Endodermal cell (in vitro differentiated cells): Measurements from ENCODE around the gene RBM28. TPM values are rescaled to one million over a fixed set of nuclear protein-coding genes. Genes with fewer than 3 reads are reported as not detected.

ENCODE experiments used
- DNase-seq: peaks from one replicate; pipeline ENCODE4 v3.0.0-alpha.2; 2017
- H3K27ac ChIP-seq: 2 replicates; pipeline ENCODE4 v1.5.1; 2013; ENCODE audit warnings: mild to moderate bottlenecking, low read depth, low read length, moderate library complexity
- H3K27me3 ChIP-seq: 2 replicates; pipeline ENCODE4 v1.6.1; 2013; ENCODE audit warnings: mild to moderate bottlenecking, low read length, moderate library complexity; ENCODE audit not compliant: insufficient read depth, control insufficient read depth, poor library complexity, severe bottlenecking
- H3K36me3 ChIP-seq: 2 replicates; pipeline ENCODE4 v1.7.0; 2013; ENCODE audit warnings: mild to moderate bottlenecking, low read length, moderate library complexity; ENCODE audit not compliant: control insufficient read depth, insufficient read depth
- H3K4me1 ChIP-seq: one replicate; pipeline ENCODE4 v1.7.0; 2013; ENCODE audit warnings: low read length; ENCODE audit not compliant: control insufficient read depth, insufficient read depth
- H3K4me3 ChIP-seq: 2 replicates; pipeline ENCODE4 v1.5.1; 2013; ENCODE audit warnings: mild to moderate bottlenecking, low read length, moderate library complexity
- H3K9ac ChIP-seq: 2 replicates; pipeline ENCODE4 v1.6.1; 2013; ENCODE audit warnings: mild to moderate bottlenecking, low read length, moderate library complexity; ENCODE audit not compliant: poor library complexity, severe bottlenecking; ENCODE audit errors: extremely low read depth
- H3K9me3 ChIP-seq: 2 replicates; pipeline ENCODE4 v1.6.1; 2013; ENCODE audit warnings: mild to moderate bottlenecking, low read length, moderate library complexity; ENCODE audit not compliant: control insufficient read depth
- H3K27ac Mint-ChIP-seq: 2 replicates; pipeline ENCODE4 v1.8.0; 2020; ENCODE audit warnings: mixed read lengths
- H3K27me3 Mint-ChIP-seq: 2 replicates; pipeline ENCODE4 v1.8.0; 2021; ENCODE audit warnings: mild to moderate bottlenecking, mixed read lengths; ENCODE audit not compliant: insufficient read depth
- H3K36me3 Mint-ChIP-seq: 2 replicates; pipeline ENCODE4 v1.8.0; 2020; ENCODE audit warnings: low read depth, mixed read lengths
- H3K4me1 Mint-ChIP-seq: 2 replicates; pipeline ENCODE4 v1.8.0; 2020; ENCODE audit warnings: mixed read lengths
- H3K4me3 Mint-ChIP-seq: 2 replicates; pipeline ENCODE4 v1.8.0; 2020; ENCODE audit warnings: mild to moderate bottlenecking, moderate library complexity, mixed read lengths
- H3K9me3 Mint-ChIP-seq: 2 replicates; pipeline ENCODE4 v1.8.0; 2020; ENCODE audit warnings: mild to moderate bottlenecking, mixed read lengths
- WGBS, 2 experiments: methylation state at CpG; one replicate each; pipeline versions ENCODE4 v1.1.5 to v1.1.7; 2013; ENCODE audit warnings: missing lambda C conversion rate in 2 of 2, mixed read lengths in 1 of 2; ENCODE audit not compliant: insufficient coverage in 1 of 2, insufficient read length in 1 of 2; 5-methylcytosine and 5-hydroxymethylcytosine counted together
- total RNA-seq, 2 donors: library from RNA; stranded (reverse); fragmentation: NEBNext Ultra II Directional in 1 of 2; extraction: Animal tissue kit (Norgen Biotek cat#: 25700) in 1 of 2; gene quantifications; 2 replicates in 1 of 2; 3 replicates in 1 of 2; pipeline ENCODE4 v1.2.1, GENCODE V29; 2021
- TF ChIP-seq, protein P1 (sequence below): fragments of 200-600 bp; sonication (generic); conservative IDR thresholded peaks from 2 replicates; pipeline ENCODE4 v1.5.0; 2021; ENCODE audit warnings: antibody characterized with exemption, mild to moderate bottlenecking

RBM28 gene
- total RNA-seq, 2 donors from 2014 or later: 60.1 to 60.9 TPM

- Histone ChIP-seq H3K4me1 (no peaks in the 10 kb centered on the region), H3K4me3 (no peak overlapping the region), H3K9me3 (no peaks in the 10 kb centered on the region), H3K36me3 (no peaks in the 10 kb centered on the region), H3K27me3 (peaks cover 94% of the 10 kb centered on the region), H3K27ac (no peak overlapping the region), H3K9ac (no peak overlapping the region)
- Mint-ChIP-seq H3K27ac (no peak overlapping the region), H3K9me3 (no peaks in the 10 kb centered on the region), H3K4me3 (no peak overlapping the region), H3K27me3 (peaks cover 92% of the 10 kb centered on the region), H3K36me3 (no peaks in the 10 kb centered on the region), H3K4me1 (no peaks in the 10 kb centered on the region)
- TF ChIP-seq, protein P1, sequence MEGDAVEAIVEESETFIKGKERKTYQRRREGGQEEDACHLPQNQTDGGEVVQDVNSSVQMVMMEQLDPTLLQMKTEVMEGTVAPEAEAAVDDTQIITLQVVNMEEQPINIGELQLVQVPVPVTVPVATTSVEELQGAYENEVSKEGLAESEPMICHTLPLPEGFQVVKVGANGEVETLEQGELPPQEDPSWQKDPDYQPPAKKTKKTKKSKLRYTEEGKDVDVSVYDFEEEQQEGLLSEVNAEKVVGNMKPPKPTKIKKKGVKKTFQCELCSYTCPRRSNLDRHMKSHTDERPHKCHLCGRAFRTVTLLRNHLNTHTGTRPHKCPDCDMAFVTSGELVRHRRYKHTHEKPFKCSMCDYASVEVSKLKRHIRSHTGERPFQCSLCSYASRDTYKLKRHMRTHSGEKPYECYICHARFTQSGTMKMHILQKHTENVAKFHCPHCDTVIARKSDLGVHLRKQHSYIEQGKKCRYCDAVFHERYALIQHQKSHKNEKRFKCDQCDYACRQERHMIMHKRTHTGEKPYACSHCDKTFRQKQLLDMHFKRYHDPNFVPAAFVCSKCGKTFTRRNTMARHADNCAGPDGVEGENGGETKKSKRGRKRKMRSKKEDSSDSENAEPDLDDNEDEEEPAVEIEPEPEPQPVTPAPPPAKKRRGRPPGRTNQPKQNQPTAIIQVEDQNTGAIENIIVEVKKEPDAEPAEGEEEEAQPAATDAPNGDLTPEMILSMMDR: no peak
- DNase-seq: no peak
- WGBS, 2 experiments: 60 to 85% methylated on average over 2 to 6 of the region's 6 CpGs
Observed at GRCh38 chr7:128363261-128363721, 19.6 kb upstream of the RBM28 start.

GRCh38 chr7:128362670-128363069 lies 19.0 kb upstream of the RBM28 start:
- Histone ChIP-seq H3K4me3 (no peak overlapping the region), H3K9me3 (no peaks in the 10 kb centered on the region), H3K36me3 (no peaks in the 10 kb centered on the region), H3K27ac (no peak overlapping the region), H3K9ac (no peak overlapping the region), H3K27me3 (peaks cover 98% of the 10 kb centered on the region), H3K4me1 (no peaks in the 10 kb centered on the region)
- Mint-ChIP-seq H3K36me3 (no peaks in the 10 kb centered on the region), H3K27me3 (peaks cover 96% of the 10 kb centered on the region), H3K27ac (no peak overlapping the region), H3K9me3 (no peaks in the 10 kb centered on the region), H3K4me1 (no peaks in the 10 kb centered on the region), H3K4me3 (no peak overlapping the region)
- WGBS, 2 experiments: 71 to 76% methylated on average over 2 to 4 of the region's 4 CpGs
- DNase-seq: no peak
- TF ChIP-seq, protein P1: no peak

GRCh38 chr7:128361411-128362379 lies 18.0 kb upstream of the RBM28 start, which contains the start of gene PRRT4:
PRRT4 (minus strand) TSS chr7:128361690.
- H3K36me3 Mint-ChIP-seq: no peaks in the 10 kb centered on the region
- Histone ChIP-seq H3K36me3 (no peaks in the 10 kb centered on the region), H3K4me3 (peak within 1 kb of the TSS; percentile 74), H3K9ac (no peak within 1 kb of the TSS), H3K27me3 (peaks cover 98% of the 10 kb centered on the region), H3K9me3 (no peaks in the 10 kb centered on the region), H3K4me1 (no peaks in the 10 kb centered on the region), H3K27ac (no peak within 1 kb of the TSS)
- H3K9me3 Mint-ChIP-seq: no peaks in the 10 kb centered on the region
- no peaks in the 10 kb centered on the region for H3K4me1 Mint-ChIP-seq
- DNase-seq: peak; percentile 77
- H3K27ac Mint-ChIP-seq: no peak within 1 kb of the TSS
- 1 to 6% methylated on average over 25 to 88 of the region's 88 CpGs for WGBS, 2 experiments
- TF ChIP-seq, protein P1: peak; percentile 54
- peak within 1 kb of the TSS; percentile 54 for H3K4me3 Mint-ChIP-seq
- peaks cover 97% of the 10 kb centered on the region for H3K27me3 Mint-ChIP-seq
